CD4-positive, alpha-beta memory T cell (primary cell): Measurements from ENCODE around the gene MED4. TPM values are rescaled to one million over a fixed set of nuclear protein-coding genes. Genes with fewer than 3 reads are reported as not detected.
"Not testable (repeated sequence)": the region's sequence is repeated elsewhere in the genome, so short reads cannot be mapped to it uniquely, and the experiment has no call there.

ENCODE experiments used
- CTCF ChIA-PET: fragments of 350-600 bp; sonication (Branson Sonifier 250); formaldehyde crosslinking; loops from one replicate; lab custom pipeline; 2021; ENCODE audit warnings: inconsistent platforms; ENCODE audit not compliant: partially characterized antibody; lab: Charles Lee
- POLR2A ChIA-PET: fragments of 350-600 bp; sonication (Branson Sonifier 250); formaldehyde crosslinking; loops from one replicate; lab custom pipeline; 2021; ENCODE audit not compliant: partially characterized antibody; lab: Charles Lee
- DNase-seq, 5 donors: peaks; one replicate each; pipeline versions ENCODE4 v3.0.0 to v3.0.0-alpha.2; 2020 to 2022; ENCODE audit warnings: mixed read lengths in 1 of 5
- H3K27ac ChIP-seq: one replicate; pipeline ENCODE4 v1.7.0; 2013; ENCODE audit warnings: low read depth, low read length
- H3K27me3 ChIP-seq: 2 replicates; pipeline ENCODE4 v1.7.0; 2013; ENCODE audit warnings: mild to moderate bottlenecking, low read length, moderate library complexity; ENCODE audit not compliant: insufficient read depth
- H3K36me3 ChIP-seq: 2 replicates; pipeline ENCODE4 v1.7.0; 2013; ENCODE audit warnings: mild to moderate bottlenecking, low read length, moderate library complexity; ENCODE audit not compliant: insufficient read depth
- H3K4me1 ChIP-seq: 2 replicates; pipeline ENCODE4 v1.7.0; 2013; ENCODE audit warnings: mild to moderate bottlenecking, low read length, moderate library complexity; ENCODE audit not compliant: insufficient read depth
- H3K4me3 ChIP-seq, 2 donors: one replicate each; pipeline ENCODE4 v1.7.0; 2013; ENCODE audit warnings: low read length in 2 of 2, mild to moderate bottlenecking in 1 of 2
- H3K9me3 ChIP-seq, 2 donors: one replicate each; pipeline ENCODE4 v1.7.0; 2013; ENCODE audit warnings: low read length in 2 of 2, control low read depth in 1 of 2; ENCODE audit not compliant: control insufficient read depth in 1 of 2
- H3K27ac Mint-ChIP-seq, 7 donors: one replicate each; pipeline ENCODE4 v1.8.0; 2020 to 2021; ENCODE audit warnings: mixed read lengths in 7 of 7, mild to moderate bottlenecking in 6 of 7, inconsistent platforms in 3 of 7, moderate library complexity in 3 of 7
- H3K27me3 Mint-ChIP-seq, 2 donors: one replicate each; pipeline ENCODE4 v1.8.0; 2020 to 2021; ENCODE audit warnings: mixed read lengths in 2 of 2
- H3K36me3 Mint-ChIP-seq, 2 donors: one replicate each; pipeline ENCODE4 v1.8.0; 2020 to 2021; ENCODE audit warnings: mixed read lengths in 2 of 2, inconsistent platforms in 1 of 2, mild to moderate bottlenecking in 1 of 2
- H3K4me1 Mint-ChIP-seq, 4 donors: one replicate each; pipeline ENCODE4 v1.8.0; 2020 to 2021; ENCODE audit warnings: mixed read lengths in 4 of 4, mild to moderate bottlenecking in 1 of 4
- H3K4me3 Mint-ChIP-seq, 8 donors: one replicate each; pipeline ENCODE4 v1.8.0; 2020 to 2021; ENCODE audit warnings: mixed read lengths in 8 of 8, mild to moderate bottlenecking in 7 of 8, moderate library complexity in 6 of 8, inconsistent platforms in 3 of 8
- H3K9me3 Mint-ChIP-seq, 8 donors: one replicate each; pipeline ENCODE4 v1.8.0; 2020 to 2021; ENCODE audit warnings: mixed read lengths in 8 of 8, mild to moderate bottlenecking in 5 of 8, inconsistent platforms in 3 of 8, moderate library complexity in 1 of 8
- intact Hi-C: fragments of 100-400 bp; cut with micrococcal nuclease; formaldehyde crosslinking; loops from one replicate; pipeline ENCODE4 v1.15.1; 2023
- polyA plus RNA-seq, 2 donors: library from polyadenylated mRNA; unstranded; fragments of 300-500 nt; fragmentation: Illumina TruSeq; gene quantifications; one replicate each; pipeline ENCODE4 v1.2.3, GENCODE V29; 2021
- total RNA-seq, 2 experiments: library from RNA; stranded (reverse); gene quantifications; one replicate each; pipeline ENCODE4 v1.2.3, GENCODE V29; 2021

MED4 gene
- total and polyA plus RNA-seq, 4 experiments from 2014 or later: 50.6 to 132 (median 71.2) TPM

DNA sequence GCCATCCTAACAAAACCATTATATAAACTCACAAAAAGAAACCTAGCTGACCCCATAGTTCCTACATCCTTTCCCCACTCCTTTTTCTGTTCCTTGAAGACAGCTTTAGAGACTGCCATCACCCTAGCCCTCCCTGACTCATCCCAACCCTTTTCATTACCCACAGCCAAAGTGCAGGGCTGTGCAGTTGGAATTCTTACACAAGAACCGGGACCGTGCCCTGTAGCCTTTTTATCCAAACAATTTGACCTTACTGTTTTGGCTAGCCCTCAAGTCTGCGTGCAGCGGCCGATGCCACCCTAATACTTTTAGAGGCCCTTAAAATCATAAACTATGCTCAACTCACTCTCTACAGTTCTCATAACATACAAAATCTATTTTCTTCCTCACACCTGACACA, 35.0 kb downstream of the MED4 start:
- H3K36me3 ChIP-seq, POLR2A ChIA-PET: not testable (repeated sequence)

DNA sequence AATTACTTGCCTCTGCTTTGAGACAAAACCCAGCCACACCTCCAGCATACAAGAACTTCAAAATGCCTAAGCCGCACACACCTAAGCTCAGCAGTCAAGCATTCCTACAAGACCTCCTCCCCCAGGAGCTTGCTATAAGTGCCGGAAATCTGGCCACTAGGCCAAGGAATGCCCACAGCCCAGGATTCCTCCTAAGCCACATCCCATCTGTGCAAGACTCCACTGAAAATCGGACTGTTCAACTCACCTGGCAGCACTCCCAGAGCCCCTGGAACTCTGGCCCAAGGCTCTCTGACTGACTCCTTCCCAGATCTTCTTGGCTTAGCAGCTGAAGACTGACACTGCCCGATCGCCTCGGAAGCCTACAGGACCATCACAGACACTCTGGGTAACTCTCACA, 36.4 kb downstream of the MED4 start:
- Mint-ChIP-seq H3K36me3 (peaks cover 8 to 44% of the 10 kb centered on the region in 2 donors), H3K27ac (peak overlapping the region in 3 of 7 donors; percentile 21 to 58 (median 30))
- POLR2A ChIA-PET, H3K27me3 Mint-ChIP-seq, H3K4me1 Mint-ChIP-seq, H3K27me3 ChIP-seq, H3K4me3 Mint-ChIP-seq, H3K36me3 ChIP-seq, H3K9me3 ChIP-seq, H3K4me1 ChIP-seq, H3K9me3 Mint-ChIP-seq, H3K4me3 ChIP-seq, CTCF ChIA-PET, H3K27ac ChIP-seq, DNase-seq, intact Hi-C loops: not testable (repeated sequence)

More for the DNA sequence above, 35.0 kb downstream of the MED4 start:
- CTCF ChIA-PET, H3K9me3 ChIP-seq, intact Hi-C loops, H3K4me3 Mint-ChIP-seq, H3K27me3 ChIP-seq, H3K27ac ChIP-seq, H3K4me1 ChIP-seq, H3K4me3 ChIP-seq, H3K9me3 Mint-ChIP-seq, H3K27me3 Mint-ChIP-seq, H3K4me1 Mint-ChIP-seq, DNase-seq: not testable (repeated sequence)
- peak overlapping the region in 3 of 7 donors; percentile 4 to 79 (median 53) for H3K27ac Mint-ChIP-seq
- H3K36me3 Mint-ChIP-seq: peaks cover 8 to 32% of the 10 kb centered on the region in 2 donors

DNA sequence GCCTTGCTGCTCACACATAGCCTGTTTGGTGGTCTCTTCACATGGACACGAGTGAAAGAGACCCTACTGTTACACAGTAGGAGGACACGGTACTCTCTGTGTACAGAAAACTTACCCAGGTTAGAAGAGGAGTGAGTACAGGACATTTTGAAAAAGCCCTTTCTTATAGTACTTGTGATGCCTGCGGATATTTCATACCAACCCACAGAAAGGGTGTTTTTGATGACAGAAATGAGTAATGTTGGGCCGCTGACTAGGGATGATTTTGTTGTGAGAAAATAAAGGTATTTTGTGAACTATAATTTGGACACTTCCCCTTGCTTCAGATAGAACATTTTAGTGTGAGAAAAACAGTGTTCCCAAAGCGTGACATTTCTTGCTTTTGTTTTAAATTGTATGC, 39.2 kb downstream of the MED4 start:
- Mint-ChIP-seq H3K9me3 (no peaks in the 10 kb centered on the region), H3K27ac (peak overlapping the region in 5 of 7 donors; percentile 2 to 77 (median 75)), H3K4me1 (peaks cover 0 to 6% (median 0%) of the 10 kb centered on the region in 4 donors), H3K27me3 (no peaks in the 10 kb centered on the region), H3K4me3 (no peak overlapping the region), H3K36me3 (peaks cover 25 to 69% of the 10 kb centered on the region in 2 donors)
- CTCF ChIA-PET: no interaction called here
- Histone ChIP-seq H3K9me3 (no peaks in the 10 kb centered on the region), H3K36me3 (peaks cover 4% of the 10 kb centered on the region), H3K4me3 (no peak overlapping the region), H3K27ac (no peak overlapping the region), H3K27me3 (no peaks in the 10 kb centered on the region), H3K4me1 (no peaks in the 10 kb centered on the region)
- POLR2A ChIA-PET: no interaction called here
- DNase-seq: no peak
- intact Hi-C loops: no loop called here

DNA sequence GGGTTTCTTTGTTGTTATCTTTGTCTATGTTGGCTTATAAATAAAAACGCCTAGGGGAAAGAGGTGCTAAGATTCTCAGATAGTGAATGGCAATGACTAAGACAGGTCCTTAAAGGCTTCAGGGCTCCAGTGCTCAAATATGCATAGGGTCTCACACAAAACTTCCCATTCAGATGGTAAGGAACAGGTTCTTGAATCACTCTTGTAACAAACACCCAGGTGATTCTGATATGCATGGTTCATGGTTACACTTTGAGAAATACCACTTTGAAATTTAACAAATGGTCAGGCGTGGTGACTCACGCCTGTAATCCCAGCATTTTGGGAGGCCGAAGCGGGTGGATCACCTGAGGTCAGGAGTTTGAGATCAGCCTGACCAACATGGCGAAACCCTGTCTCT, 40.3 kb downstream of the MED4 start:
- Histone ChIP-seq H3K4me1 (no peaks in the 10 kb centered on the region), H3K4me3 (no peak overlapping the region), H3K36me3 (peaks cover 4% of the 10 kb centered on the region), H3K9me3 (no peaks in the 10 kb centered on the region), H3K27ac (no peak overlapping the region), H3K27me3 (no peaks in the 10 kb centered on the region)
- H3K36me3 Mint-ChIP-seq: peaks cover 30 to 70% of the 10 kb centered on the region in 2 donors
- ChIA-PET CTCF (no interaction called here), POLR2A (no interaction called here)
- intact Hi-C loops: no loop called here
- peaks cover 0 to 1% (median 0%) of the 10 kb centered on the region in 4 donors for H3K4me1 Mint-ChIP-seq
- no peaks in the 10 kb centered on the region for H3K9me3 Mint-ChIP-seq
- no peak overlapping the region for H3K4me3 Mint-ChIP-seq
- no peak for DNase-seq
- no peaks in the 10 kb centered on the region for H3K27me3 Mint-ChIP-seq
- peak overlapping the region in 1 of 7 donors; percentile 30 for H3K27ac Mint-ChIP-seq

DNA sequence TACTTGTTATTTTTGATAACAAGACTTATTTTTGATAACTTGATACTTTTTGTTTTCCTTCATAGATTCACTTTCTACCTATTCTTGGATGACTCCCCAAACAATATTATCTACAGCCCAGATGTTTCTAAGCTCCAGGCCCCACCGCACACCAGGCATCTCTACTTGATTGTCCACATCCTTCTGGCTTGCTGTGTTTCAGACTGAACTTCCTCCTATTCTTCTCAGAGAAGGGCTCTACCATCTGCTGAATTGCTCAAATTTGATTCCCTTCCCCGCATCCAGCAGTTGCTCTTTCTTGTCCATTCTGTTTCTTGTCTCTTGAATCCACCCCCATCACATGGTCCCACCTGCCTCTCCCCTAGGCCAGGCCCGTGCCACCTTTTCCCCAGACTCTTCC, 44.4 kb downstream of the MED4 start:
- H3K36me3 ChIP-seq: peaks cover 18% of the 10 kb centered on the region
- Mint-ChIP-seq H3K27me3 (no peaks in the 10 kb centered on the region), H3K36me3 (peaks cover 33 to 66% of the 10 kb centered on the region in 2 donors), H3K9me3 (no peaks in the 10 kb centered on the region), H3K4me3 (no peak overlapping the region), H3K27ac (peak overlapping the region in 4 of 7 donors; percentile 5 to 50 (median 23)), H3K4me1 (no peaks in the 10 kb centered on the region)
- ChIA-PET CTCF (interaction anchor here (0.6 to 5.6 kb wide), 2 partner anchors 12 to 1472 kb away, joined by 3 to 49 read pairs; partner anchors contain the start of gene NUDT15), POLR2A (no interaction called here)
- H3K27ac ChIP-seq: no peak overlapping the region
- no peaks in the 10 kb centered on the region for H3K27me3 ChIP-seq
- intact Hi-C loops: no loop called here
- H3K4me3 ChIP-seq: no peak overlapping the region
- H3K9me3 ChIP-seq: no peaks in the 10 kb centered on the region
- DNase-seq: no peak
- no peaks in the 10 kb centered on the region for H3K4me1 ChIP-seq

DNA sequence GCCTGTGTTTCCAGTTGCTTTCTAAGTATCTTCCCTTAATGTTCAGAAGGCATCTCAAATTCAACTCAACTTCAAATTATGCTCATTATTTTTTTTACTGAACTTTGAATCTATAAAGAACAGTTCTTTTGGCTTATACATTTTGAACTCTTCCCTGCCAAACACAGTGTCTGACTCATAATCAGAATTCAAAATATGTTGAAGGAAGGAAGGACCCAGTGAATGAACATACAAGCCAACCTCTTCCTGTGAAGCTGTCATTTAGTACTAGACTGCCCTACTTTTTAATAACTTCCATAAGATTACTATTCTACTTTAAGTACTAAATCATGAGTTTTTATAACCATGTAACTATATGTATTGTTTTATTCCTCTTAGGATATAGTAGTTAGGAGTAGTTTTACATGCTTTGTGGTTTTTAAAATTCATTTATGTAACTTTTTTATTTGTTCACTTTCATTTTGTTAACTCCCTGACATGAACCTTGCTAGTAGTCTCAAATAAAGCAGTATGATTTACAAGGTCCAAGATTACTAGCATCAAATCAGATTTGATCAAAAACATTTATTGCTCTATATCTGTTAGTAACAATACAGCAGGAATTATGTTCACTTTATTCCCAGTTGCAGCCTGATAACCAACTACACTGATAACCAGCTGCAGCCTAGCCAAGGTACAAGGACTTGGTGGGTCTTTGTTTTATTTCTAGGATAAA, 51.0 kb downstream of the MED4 start:
- intact Hi-C loops: no loop called here
- H3K27me3 Mint-ChIP-seq: no peaks in the 10 kb centered on the region
- H3K4me1 Mint-ChIP-seq: peaks cover under 1 to 21% (median 9%) of the 10 kb centered on the region in 4 donors
- Histone ChIP-seq H3K36me3 (peaks cover 15% of the 10 kb centered on the region), H3K9me3 (no peaks in the 10 kb centered on the region), H3K4me3 (no peak overlapping the region), H3K27me3 (no peaks in the 10 kb centered on the region), H3K4me1 (peaks cover 18% of the 10 kb centered on the region), H3K27ac (no peak overlapping the region)
- peak in 2 of 5 donors; percentile 1 to 12 for DNase-seq
- H3K27ac Mint-ChIP-seq: peak overlapping the region; percentile 23 to 71 (median 63)
- ChIA-PET CTCF (no interaction called here), POLR2A (interaction anchor here (1.8 kb wide), 1 partner anchor 208 kb away, joined by 3 read pairs; no protein-coding TSS in a partner anchor)
- H3K4me3 Mint-ChIP-seq: peak overlapping the region in 2 of 8 donors; percentile 5 to 36
- H3K36me3 Mint-ChIP-seq: peaks cover 18 to 26% of the 10 kb centered on the region in 2 donors
- H3K9me3 Mint-ChIP-seq: no peaks in the 10 kb centered on the region

DNA sequence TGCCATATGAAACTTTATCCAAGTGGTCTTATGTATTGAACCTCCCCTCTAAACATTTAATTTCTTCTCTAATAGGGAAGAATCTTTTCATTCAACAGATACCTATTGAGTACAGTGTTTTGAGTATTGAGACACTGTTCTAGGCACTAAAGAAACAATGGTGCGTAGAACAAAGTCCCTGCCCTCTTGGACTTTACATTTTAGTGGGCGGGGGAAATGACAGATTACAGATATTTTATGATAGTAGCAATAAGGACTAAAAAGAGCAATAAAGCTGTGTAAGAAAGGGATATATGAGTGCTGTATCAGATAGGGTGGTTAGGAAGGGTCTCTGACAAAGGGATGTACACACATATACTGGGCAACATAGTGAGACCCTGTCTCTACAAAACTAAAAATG, 52.0 kb downstream of the MED4 start:
- no peaks in the 10 kb centered on the region for H3K9me3 ChIP-seq
- ChIA-PET CTCF (no interaction called here), POLR2A (interaction anchor here (1.8 kb wide), 1 partner anchor 209 kb away, joined by 3 read pairs; no protein-coding TSS in a partner anchor)
- no peaks in the 10 kb centered on the region for H3K9me3 Mint-ChIP-seq
- H3K4me1 ChIP-seq: peaks cover 28% of the 10 kb centered on the region
- H3K27me3 Mint-ChIP-seq: no peaks in the 10 kb centered on the region
- no peak overlapping the region for H3K27ac ChIP-seq
- DNase-seq: no peak
- peak overlapping the region in 4 of 7 donors; percentile 42 to 67 (median 52) for H3K27ac Mint-ChIP-seq
- H3K4me1 Mint-ChIP-seq: peaks cover 7 to 32% (median 19%) of the 10 kb centered on the region in 4 donors
- no peak overlapping the region for H3K4me3 ChIP-seq
- no peak overlapping the region for H3K4me3 Mint-ChIP-seq
- H3K36me3 Mint-ChIP-seq: peaks cover 18 to 19% of the 10 kb centered on the region in 2 donors
- no peaks in the 10 kb centered on the region for H3K27me3 ChIP-seq
- intact Hi-C loops: no loop called here
- H3K36me3 ChIP-seq: peaks cover 4% of the 10 kb centered on the region
